Endothelial cell of umbilical vein (primary cell): ENCODE results near the gene CCDC91.

Experiments used
- EZH2 ChIP-seq: IDR thresholded peaks from 2 replicates; pipeline ENCODE4 v1.6.1; 2012; ENCODE audit warnings: borderline replicate concordance, low read depth, mild to moderate bottlenecking, moderate library complexity, low read length, inconsistent platforms; ENCODE audit not compliant: severe bottlenecking
- MYC ChIP-seq: IDR thresholded peaks from one replicate; pipeline ENCODE4 v1.6.1; 2011; ENCODE audit warnings: mild to moderate bottlenecking, low read depth, low read length
- TF ChIP-seq, protein P1 (sequence below), 2 donors: IDR thresholded peaks; 1 replicate in 1 of 2; 2 replicates in 1 of 2; pipeline ENCODE4 v1.5.1; 2011; ENCODE audit warnings: low read length in 2 of 2, mild to moderate bottlenecking in 2 of 2, moderate library complexity in 2 of 2, control low read depth in 1 of 2, inconsistent platforms in 1 of 2, low read depth in 1 of 2; ENCODE audit not compliant: insufficient read depth in 1 of 2; ENCODE audit errors: extremely low read depth in 1 of 2

- TF ChIP-seq EZH2: no peak
- TF ChIP-seq, protein P1, sequence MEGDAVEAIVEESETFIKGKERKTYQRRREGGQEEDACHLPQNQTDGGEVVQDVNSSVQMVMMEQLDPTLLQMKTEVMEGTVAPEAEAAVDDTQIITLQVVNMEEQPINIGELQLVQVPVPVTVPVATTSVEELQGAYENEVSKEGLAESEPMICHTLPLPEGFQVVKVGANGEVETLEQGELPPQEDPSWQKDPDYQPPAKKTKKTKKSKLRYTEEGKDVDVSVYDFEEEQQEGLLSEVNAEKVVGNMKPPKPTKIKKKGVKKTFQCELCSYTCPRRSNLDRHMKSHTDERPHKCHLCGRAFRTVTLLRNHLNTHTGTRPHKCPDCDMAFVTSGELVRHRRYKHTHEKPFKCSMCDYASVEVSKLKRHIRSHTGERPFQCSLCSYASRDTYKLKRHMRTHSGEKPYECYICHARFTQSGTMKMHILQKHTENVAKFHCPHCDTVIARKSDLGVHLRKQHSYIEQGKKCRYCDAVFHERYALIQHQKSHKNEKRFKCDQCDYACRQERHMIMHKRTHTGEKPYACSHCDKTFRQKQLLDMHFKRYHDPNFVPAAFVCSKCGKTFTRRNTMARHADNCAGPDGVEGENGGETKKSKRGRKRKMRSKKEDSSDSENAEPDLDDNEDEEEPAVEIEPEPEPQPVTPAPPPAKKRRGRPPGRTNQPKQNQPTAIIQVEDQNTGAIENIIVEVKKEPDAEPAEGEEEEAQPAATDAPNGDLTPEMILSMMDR (IDR thresholded peaks at IDR 0.05; ENCODE audit: extremely low read depth in 1 of 2, insufficient read depth in 1 of 2, low read depth in 1 of 2, low read length in 2 of 2): no peak
- no peak for TF ChIP-seq MYC
These were observed 30.6 kb upstream of the CCDC91 start for GRCh38 chr12:28159688-28160087.
